Kidney (tissue), 14 donors: ENCODE data around the gene PRKCD. TPM values are rescaled to one million over a fixed set of nuclear protein-coding genes. Genes with fewer than 3 reads are reported as not detected.

Source experiments
- DNase-seq, 5 donors: peaks; one replicate each; pipeline ENCODE4 v3.0.0-alpha.2; 2013 to 2020
- FAIRE-seq: peaks from 2 replicates; lab custom pipeline; 2012; peaks lifted over from hg19 to GRCh38; lab: Jason Lieb, UNC
- H3K27ac ChIP-seq, 2 donors: one replicate each; pipeline ENCODE4 v1.7.0; 2013; ENCODE audit warnings: low read depth in 2 of 2, low read length in 2 of 2, inconsistent platforms in 1 of 2
- H3K27me3 ChIP-seq: one replicate; pipeline ENCODE4 v1.7.1; 2013; ENCODE audit warnings: low read length, inconsistent platforms; ENCODE audit not compliant: control insufficient read depth, insufficient read depth
- H3K36me3 ChIP-seq, 3 donors: one replicate each; pipeline versions ENCODE4 v1.7.0 to v1.7.1; 2013; ENCODE audit warnings: low read length in 3 of 3, control low read depth in 1 of 3, inconsistent platforms in 1 of 3; ENCODE audit not compliant: insufficient read depth in 3 of 3, control insufficient read depth in 2 of 3
- H3K4me1 ChIP-seq, 3 donors: one replicate each; pipeline versions ENCODE4 v1.7.0 to v1.7.1; 2013; ENCODE audit warnings: low read length in 3 of 3, inconsistent platforms in 1 of 3, low read depth in 1 of 3; ENCODE audit not compliant: control insufficient read depth in 2 of 3, insufficient read depth in 2 of 3
- H3K4me3 ChIP-seq, 3 donors: one replicate each; pipeline versions ENCODE4 v1.7.0 to v1.8.1; 2013; ENCODE audit warnings: low read length in 3 of 3, control low read depth in 1 of 3, inconsistent platforms in 1 of 3
- H3K9ac ChIP-seq, 3 donors: one replicate each; pipeline versions ENCODE4 v1.7.0 to v1.7.1; 2013; ENCODE audit warnings: low read length in 3 of 3, control low read depth in 1 of 3, inconsistent platforms in 1 of 3
- H3K9me3 ChIP-seq, 3 donors: one replicate each; pipeline versions ENCODE4 v1.7.0 to v1.7.1; 2013; ENCODE audit warnings: low read length in 3 of 3, control low read depth in 1 of 3, inconsistent platforms in 1 of 3; ENCODE audit not compliant: control insufficient read depth in 2 of 3, insufficient read depth in 1 of 3
- intact Hi-C: fragments of 100-400 bp; cut with DNase I; formaldehyde crosslinking; loops from one replicate; pipeline ENCODE4 v1.11.1; 2022
- polyA plus RNA-seq: library from polyadenylated mRNA; stranded (reverse); fragments of 350-450 nt; fragmentation: Illumina TruSeq; extraction: RNeasy Lipid Tissue Mini Kit (QIAGEN cat#74804); gene quantifications from one replicate; pipeline ENCODE4 v1.2.3, GENCODE V29; 2014; ENCODE audit warnings: low read depth, low replicate concordance; ENCODE audit not compliant: insufficient read depth
- total RNA-seq: library from RNA; stranded (reverse); fragmentation: NEBNext Ultra II Directional; extraction: Animal tissue kit (Norgen Biotek cat#: 25700); gene quantifications from one replicate; pipeline ENCODE4 v1.2.1, GENCODE V29; 2021
- TF ChIP-seq, protein P1 (sequence below): IDR thresholded peaks from 3 replicates; pipeline ENCODE4 v1.5.1; 2012; ENCODE audit warnings: mild to moderate bottlenecking, moderate library complexity, borderline replicate concordance; ENCODE audit not compliant: insufficient read depth; ENCODE audit errors: extremely low read depth
- donor health status: control.
- donor health status: control.
- donor health status: control.
- donor health status: control.
- donor health status: control.
- donor health status: DM: yes; HTN: yes; CAD: no.
- donor health status: Normal renal cell carcinoma (clear cell type).

Gene PRKCD
- total and polyA plus RNA-seq, 2 donors from 2014 or later: 26.6 to 29.1 TPM

DNA sequence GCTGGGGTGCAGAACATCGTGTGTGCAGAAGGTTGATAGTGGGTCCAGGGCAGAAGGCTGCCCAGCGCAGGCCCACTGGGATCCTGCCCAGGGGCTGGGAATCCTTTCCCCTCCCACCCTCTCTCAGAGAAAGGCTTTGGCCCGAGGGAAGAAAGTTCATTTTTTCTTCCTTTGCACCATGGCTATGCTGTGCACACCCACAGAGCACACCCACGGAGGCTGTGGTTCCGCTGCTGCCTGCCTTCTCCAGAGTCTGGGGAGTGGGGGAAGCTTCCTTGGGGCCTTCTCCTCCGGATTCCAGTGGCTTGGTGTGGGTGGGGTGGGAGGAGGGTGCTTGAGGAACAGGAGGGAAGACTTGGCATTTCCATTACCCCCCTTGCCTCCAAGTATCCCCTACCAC lies 7.0 kb upstream of the PRKCD start:
- FAIRE-seq: no peak
- TF ChIP-seq, protein P1, sequence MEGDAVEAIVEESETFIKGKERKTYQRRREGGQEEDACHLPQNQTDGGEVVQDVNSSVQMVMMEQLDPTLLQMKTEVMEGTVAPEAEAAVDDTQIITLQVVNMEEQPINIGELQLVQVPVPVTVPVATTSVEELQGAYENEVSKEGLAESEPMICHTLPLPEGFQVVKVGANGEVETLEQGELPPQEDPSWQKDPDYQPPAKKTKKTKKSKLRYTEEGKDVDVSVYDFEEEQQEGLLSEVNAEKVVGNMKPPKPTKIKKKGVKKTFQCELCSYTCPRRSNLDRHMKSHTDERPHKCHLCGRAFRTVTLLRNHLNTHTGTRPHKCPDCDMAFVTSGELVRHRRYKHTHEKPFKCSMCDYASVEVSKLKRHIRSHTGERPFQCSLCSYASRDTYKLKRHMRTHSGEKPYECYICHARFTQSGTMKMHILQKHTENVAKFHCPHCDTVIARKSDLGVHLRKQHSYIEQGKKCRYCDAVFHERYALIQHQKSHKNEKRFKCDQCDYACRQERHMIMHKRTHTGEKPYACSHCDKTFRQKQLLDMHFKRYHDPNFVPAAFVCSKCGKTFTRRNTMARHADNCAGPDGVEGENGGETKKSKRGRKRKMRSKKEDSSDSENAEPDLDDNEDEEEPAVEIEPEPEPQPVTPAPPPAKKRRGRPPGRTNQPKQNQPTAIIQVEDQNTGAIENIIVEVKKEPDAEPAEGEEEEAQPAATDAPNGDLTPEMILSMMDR: no peak
- Histone ChIP-seq H3K27me3 (no peaks in the 10 kb centered on the region), H3K36me3 (no peaks in the 10 kb centered on the region), H3K4me3 (no peak overlapping the region), H3K9me3 (no peaks in the 10 kb centered on the region), H3K9ac (no peak overlapping the region), H3K4me1 (peaks cover 0 to 61% (median 47%) of the 10 kb centered on the region in 3 donors), H3K27ac (no peak overlapping the region)
- intact Hi-C loops: no loop called here
- no peak for DNase-seq

DNA sequence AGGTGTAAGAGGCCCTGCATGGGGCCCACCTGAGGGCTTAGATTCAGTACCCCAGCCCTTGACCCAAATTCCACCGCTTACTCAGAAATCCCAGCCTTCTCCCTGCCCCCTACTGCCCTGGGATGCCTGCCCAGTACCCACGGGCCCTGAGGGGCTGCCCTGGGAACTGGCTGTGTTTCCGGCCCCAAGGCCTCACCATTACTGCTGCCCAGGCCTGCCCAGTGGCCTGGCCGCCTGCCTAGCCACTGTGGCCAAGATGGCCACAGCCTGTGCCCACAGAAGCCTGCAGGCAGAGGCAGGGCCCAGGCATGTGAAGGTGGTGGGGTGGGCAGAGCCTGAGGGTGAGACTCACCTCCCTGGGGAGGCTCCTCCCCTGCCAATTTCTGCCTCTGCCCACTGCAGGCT lies 6.1 kb upstream of the PRKCD start:
- no peak for FAIRE-seq
- intact Hi-C loops: no loop called here
- no peak for DNase-seq
- TF ChIP-seq, protein P1: no peak
- Histone ChIP-seq H3K9me3 (no peaks in the 10 kb centered on the region), H3K36me3 (no peaks in the 10 kb centered on the region), H3K27ac (no peak overlapping the region), H3K4me1 (peaks cover 0 to 65% (median 47%) of the 10 kb centered on the region in 3 donors), H3K27me3 (no peaks in the 10 kb centered on the region), H3K4me3 (no peak overlapping the region), H3K9ac (no peak overlapping the region)

DNA sequence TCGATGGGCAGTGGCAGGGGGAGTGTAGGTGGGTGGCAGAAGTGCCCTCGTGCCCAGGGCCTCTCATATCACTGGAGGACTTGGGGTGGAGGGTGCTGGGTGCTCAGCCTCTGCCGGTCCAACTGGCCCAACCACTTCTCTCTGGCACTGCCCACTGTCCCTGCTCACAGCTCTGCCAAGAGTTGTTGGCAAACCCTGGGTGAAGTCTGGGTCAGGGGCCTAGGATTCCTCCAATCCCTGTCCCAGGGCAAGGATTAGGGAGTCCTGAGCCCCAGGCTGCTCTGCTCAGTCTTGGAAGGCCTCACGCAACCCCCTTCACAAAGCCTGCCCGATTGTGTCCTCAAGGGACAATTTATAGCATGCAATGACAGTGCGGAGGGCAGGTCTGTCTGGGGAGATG lies 5.2 kb upstream of the PRKCD start:
- no peak overlapping the region for H3K9ac ChIP-seq
- intact Hi-C loops: no loop called here
- no peak for FAIRE-seq
- H3K27me3 ChIP-seq: no peaks in the 10 kb centered on the region
- no peaks in the 10 kb centered on the region for H3K36me3 ChIP-seq
- peak overlapping the region; percentile 11 to 53 for H3K27ac ChIP-seq
- H3K4me3 ChIP-seq: no peak overlapping the region
- TF ChIP-seq, protein P1: no peak
- no peaks in the 10 kb centered on the region for H3K9me3 ChIP-seq
- peaks cover 0 to 64% (median 42%) of the 10 kb centered on the region in 3 donors for H3K4me1 ChIP-seq
- DNase-seq: peak in 3 of 5 donors; percentile 42 to 87 (median 66)

DNA sequence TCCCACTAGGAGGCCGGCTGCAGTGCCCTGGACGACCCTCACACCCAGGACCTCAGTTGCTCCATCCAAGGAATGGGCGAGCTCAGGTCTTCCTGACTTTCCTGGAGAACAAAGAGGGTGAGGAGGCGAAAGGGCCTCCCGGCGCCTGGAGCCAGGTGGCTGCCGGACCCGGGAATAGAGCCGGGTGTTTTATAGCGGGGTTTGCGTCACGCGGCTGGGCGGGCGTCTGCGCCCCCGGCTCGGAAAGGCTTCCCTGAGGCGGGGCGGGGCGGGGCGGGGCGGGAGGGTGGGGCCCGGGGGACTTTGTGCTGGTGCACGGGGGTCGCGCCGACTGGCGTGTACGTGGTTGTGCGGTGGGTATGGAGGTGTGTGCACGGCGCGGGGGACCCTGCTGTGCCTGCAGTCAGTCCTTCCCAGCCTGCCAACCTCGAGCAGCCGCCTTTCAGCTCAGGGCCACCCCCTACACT lies 4.6 kb upstream of the PRKCD start:
- H3K4me1 ChIP-seq: peaks cover 0 to 61% (median 41%) of the 10 kb centered on the region in 3 donors
- no peak for FAIRE-seq
- H3K27ac ChIP-seq: no peak overlapping the region

More for the DNA sequence above, 4.6 kb upstream of the PRKCD start:
- TF ChIP-seq, protein P1: no peak
- intact Hi-C loops: no loop called here
- Histone ChIP-seq H3K9ac (no peak overlapping the region), H3K9me3 (no peaks in the 10 kb centered on the region), H3K27me3 (no peaks in the 10 kb centered on the region), H3K36me3 (no peaks in the 10 kb centered on the region), H3K4me3 (no peak overlapping the region)
- peak in 3 of 5 donors; percentile 45 to 66 (median 53) for DNase-seq
